A673 (cell line): ENCODE measurements around the gene MAP3K8. TPM values are rescaled to one million over a fixed set of nuclear protein-coding genes. Genes with fewer than 3 reads are reported as not detected.

ENCODE experiments used
- BruUV-seq: library from RNA; stranded (reverse); fragments of 400-500 nt; replicated peaks from 2 replicates; lab custom pipeline; 2021; lab: Mats Ljungman, UMichigan
- CTCF ChIA-PET: fragments of 300-600 bp; sonication (Branson Sonifier 250); formaldehyde crosslinking; loops from one replicate; lab custom pipeline; 2022; ENCODE audit warnings: antibody characterized with exemption; lab: Charles Lee
- POLR2A ChIA-PET: fragments of 300-600 bp; sonication (Branson Sonifier 250); formaldehyde crosslinking; loops from one replicate; lab custom pipeline; 2022; ENCODE audit warnings: antibody characterized with exemption; ENCODE audit not compliant: low non-redundant PET; lab: Charles Lee
- DNase-seq: peaks from one replicate; pipeline ENCODE4 v3.0.0-alpha.2; 2015; ENCODE audit warnings: low spot score
- H3K27ac ChIP-seq: fragments of 200-600 bp; sonication (generic); 2 replicates; pipeline ENCODE4 v1.5.1; 2016; ENCODE audit warnings: mixed run types, low read depth, mild to moderate bottlenecking, mixed read lengths, antibody characterized with exemption, low read length; ENCODE audit not compliant: poor library complexity, severe bottlenecking
- H3K27me3 ChIP-seq: fragments of 200-600 bp; sonication (generic); replicated peaks from 2 replicates; pipeline ENCODE4 v1.6.1; 2017; ENCODE audit warnings: mixed run types, low read depth, mild to moderate bottlenecking, mixed read lengths, antibody characterized with exemption, low read length; ENCODE audit not compliant: insufficient read depth, poor library complexity
- H3K36me3 ChIP-seq: fragments of 200-600 bp; sonication (generic); 2 replicates; pipeline ENCODE4 v1.6.1; 2016; ENCODE audit warnings: mixed run types, mild to moderate bottlenecking, mixed read lengths, antibody characterized with exemption, low read length; ENCODE audit not compliant: insufficient read depth, poor library complexity, severe bottlenecking
- H3K4me1 ChIP-seq: fragments of 200-600 bp; sonication (generic); 2 replicates; pipeline ENCODE4 v1.6.1; 2017; ENCODE audit warnings: mixed run types, mild to moderate bottlenecking, mixed read lengths, antibody characterized with exemption, low read length; ENCODE audit not compliant: insufficient read depth, poor library complexity, severe bottlenecking
- H3K4me3 ChIP-seq: fragments of 200-600 bp; sonication (generic); 2 replicates; pipeline ENCODE4 v1.5.1; 2016; ENCODE audit warnings: low read depth, mixed run types, mild to moderate bottlenecking, mixed read lengths, low read length; ENCODE audit not compliant: poor library complexity, severe bottlenecking
- H3K9me3 ChIP-seq: fragments of 200-600 bp; sonication (generic); 2 replicates; pipeline ENCODE4 v1.6.1; 2016; ENCODE audit warnings: mixed run types, low read depth, mild to moderate bottlenecking, mixed read lengths, antibody characterized with exemption, low read length; ENCODE audit not compliant: poor library complexity, severe bottlenecking
- CTCF ChIP-seq: fragments of 300-800, 200-600 bp; sonication (generic); conservative IDR thresholded peaks from 2 replicates; pipeline ENCODE4 v1.5.1; 2017; ENCODE audit warnings: low read depth, mild to moderate bottlenecking, antibody characterized with exemption, low read length, moderate library complexity, mixed read lengths
- EZH2 ChIP-seq: fragments of 200-600 bp; sonication (generic); IDR thresholded peaks from 2 replicates; pipeline ENCODE4 v1.6.1; 2017; ENCODE audit warnings: borderline replicate concordance, low read depth, mild to moderate bottlenecking, mixed read lengths, antibody characterized with exemption, low read length; ENCODE audit not compliant: poor library complexity, severe bottlenecking
- intact Hi-C: fragments of 100-400 bp; cut with micrococcal nuclease; formaldehyde crosslinking; loops from one replicate; pipeline ENCODE4 v1.10.0; 2022; ENCODE audit not compliant: unreplicated experiment
- total RNA-seq: library from RNA; stranded (reverse); gene quantifications from 2 replicates; pipeline ENCODE4 v1.2.3, GENCODE V29; 2021

Gene MAP3K8
- total RNA-seq, 1 experiment from 2014 or later = 4.5 TPM

- intact Hi-C loops = no loop called here
- POLR2A ChIA-PET = no interaction called here
- CTCF ChIA-PET = no interaction called here
Observed at GRCh38 chr10:30396698-30397097, 37.3 kb upstream of the MAP3K8 start.

GRCh38 chr10:30398193-30398592 lies 35.8 kb upstream of the MAP3K8 start:
- Histone ChIP-seq H3K4me3 (no peak overlapping the region), H3K9me3 (no peaks in the 10 kb centered on the region), H3K36me3 (no peaks in the 10 kb centered on the region), H3K27ac (no peak overlapping the region), H3K27me3 (no peaks in the 10 kb centered on the region), H3K4me1 (no peaks in the 10 kb centered on the region)
- TF ChIP-seq EZH2 = no peak
- TF ChIP-seq CTCF = no peak
- intact Hi-C loops = no loop called here
- POLR2A ChIA-PET = no interaction called here
- no peak for DNase-seq
- CTCF ChIA-PET = no interaction called here
- BruUV-seq = no TSS peak

More at GRCh38 chr10:30396698-30397097, 37.3 kb upstream of the MAP3K8 start:
- Histone ChIP-seq H3K4me3 (no peak overlapping the region), H3K36me3 (no peaks in the 10 kb centered on the region), H3K27ac (no peak overlapping the region), H3K4me1 (no peaks in the 10 kb centered on the region), H3K27me3 (no peaks in the 10 kb centered on the region), H3K9me3 (no peaks in the 10 kb centered on the region)
- no TSS peak for BruUV-seq
- TF ChIP-seq CTCF = no peak
- DNase-seq = no peak

- Histone ChIP-seq H3K4me1 (no peaks in the 10 kb centered on the region), H3K27ac (no peak overlapping the region), H3K4me3 (no peak overlapping the region), H3K9me3 (no peaks in the 10 kb centered on the region), H3K27me3 (no peaks in the 10 kb centered on the region), H3K36me3 (no peaks in the 10 kb centered on the region)
- no TSS peak for BruUV-seq
- no peak for DNase-seq
- intact Hi-C loops = no loop called here
- ChIA-PET POLR2A (no interaction called here), CTCF (no interaction called here)
- TF ChIP-seq CTCF (no peak), EZH2 (no peak)
Observed at GRCh38 chr10:30398788-30399187, 35.2 kb upstream of the MAP3K8 start.
